Measurements from ENCODE around the gene SLC37A1.

SLC37A1 gene

GRCh38 chr21:42532466-42533181, 19.0 kb downstream of the SLC37A1 start:
- TF ChIP-seq CTCF (IDR thresholded peaks at IDR 0.05) = no peak

GRCh38 chr21:42533306-42533962, 19.8 kb downstream of the SLC37A1 start:
- no peak for TF ChIP-seq CTCF (IDR thresholded peaks at IDR 0.05)

DNA sequence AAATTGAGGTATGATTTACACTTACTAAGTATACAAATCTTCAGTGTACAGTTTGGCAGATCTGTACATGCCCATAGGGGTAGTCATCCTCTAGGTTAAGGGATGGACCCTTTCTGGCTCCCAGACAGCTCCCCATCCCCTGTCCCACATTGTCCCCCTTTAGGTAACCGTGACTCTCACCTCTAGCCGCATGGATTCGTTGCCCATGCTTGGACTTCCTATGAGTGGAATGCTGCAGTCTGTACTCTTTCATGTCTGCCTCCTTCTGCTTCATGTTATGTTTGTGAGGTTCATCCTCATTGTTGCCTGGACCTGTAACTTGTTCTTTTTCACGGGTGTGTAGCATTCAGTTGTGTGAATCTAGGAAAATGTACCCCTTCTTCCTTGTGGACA, 20.3 kb downstream of the SLC37A1 start:
- TF ChIP-seq CTCF (IDR thresholded peaks at IDR 0.05) = no peak

DNA sequence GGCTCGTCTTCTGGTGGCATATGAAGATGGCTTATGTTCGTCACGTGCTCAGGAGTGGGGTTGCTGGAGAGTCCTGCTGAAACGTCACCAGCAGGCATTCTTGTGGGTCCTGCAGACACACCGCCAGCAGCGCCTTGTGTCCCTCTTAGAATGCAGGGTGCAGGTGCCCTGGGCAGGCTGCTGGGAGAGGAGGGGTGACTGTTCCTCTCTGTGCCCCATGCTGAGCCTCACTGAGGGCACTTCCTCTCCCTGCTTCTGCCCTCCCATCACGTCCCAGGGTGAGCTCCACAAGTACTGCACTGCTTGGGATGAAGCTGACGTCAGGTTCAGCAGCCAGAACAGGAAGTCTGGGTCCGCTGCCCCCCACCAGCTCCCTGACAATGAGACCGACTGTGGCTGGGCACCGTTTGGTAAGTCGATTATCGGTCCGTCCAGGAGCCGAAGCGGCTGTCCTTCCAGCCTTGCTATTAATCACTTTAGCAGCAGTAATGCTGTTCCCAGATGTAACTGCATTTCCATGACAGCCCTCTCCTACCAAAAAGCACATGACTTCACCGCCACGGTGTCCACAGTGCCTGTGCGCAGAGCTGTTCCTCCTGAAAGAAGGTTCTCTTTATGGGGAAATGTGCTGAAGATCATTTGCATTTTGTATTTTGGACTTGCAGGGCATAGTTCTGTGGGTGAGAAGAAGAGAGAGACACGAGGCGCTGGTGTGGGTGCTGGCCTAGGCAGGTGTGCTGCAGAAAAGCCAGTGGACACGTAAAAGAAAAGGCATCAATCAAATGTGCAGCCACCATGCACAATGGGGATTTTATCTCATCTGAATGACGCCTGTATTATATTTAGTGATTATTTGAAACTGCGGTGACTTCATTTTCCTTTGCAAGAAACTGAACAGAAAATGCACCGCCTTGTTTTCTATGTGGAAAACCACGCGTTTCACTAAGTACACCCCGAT, 21.0 kb downstream of the SLC37A1 start:
- no peak for TF ChIP-seq CTCF (IDR thresholded peaks at IDR 0.05)

DNA sequence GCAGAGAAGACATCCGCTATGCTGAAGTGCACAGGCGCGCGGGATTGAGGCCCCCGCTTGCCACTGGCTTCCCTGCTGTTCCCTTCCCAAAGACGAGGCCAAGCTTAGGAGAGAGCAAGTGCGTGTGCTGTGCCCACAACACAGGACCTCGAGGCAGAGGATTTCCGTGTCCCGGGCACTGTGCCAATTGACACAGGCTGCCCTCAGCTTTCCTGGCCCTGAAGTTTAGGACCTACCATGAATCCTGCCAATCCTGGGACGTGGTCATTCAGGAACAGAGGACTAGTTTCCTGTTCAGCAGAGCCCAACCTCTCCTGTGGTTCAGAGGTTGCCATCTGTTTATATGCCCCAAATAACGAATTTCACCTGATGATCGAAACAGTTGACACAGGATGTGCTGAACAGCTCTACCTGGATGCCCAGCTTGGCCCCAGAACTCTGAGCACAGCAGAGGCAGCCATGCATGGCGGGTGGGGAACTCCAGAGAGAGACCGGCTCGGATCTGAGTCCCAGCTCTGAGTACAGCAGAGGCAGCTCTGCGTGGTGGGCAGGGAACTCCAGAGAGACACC, 22.0 kb downstream of the SLC37A1 start:
- TF ChIP-seq CTCF (IDR thresholded peaks at IDR 0.05) = no peak

DNA sequence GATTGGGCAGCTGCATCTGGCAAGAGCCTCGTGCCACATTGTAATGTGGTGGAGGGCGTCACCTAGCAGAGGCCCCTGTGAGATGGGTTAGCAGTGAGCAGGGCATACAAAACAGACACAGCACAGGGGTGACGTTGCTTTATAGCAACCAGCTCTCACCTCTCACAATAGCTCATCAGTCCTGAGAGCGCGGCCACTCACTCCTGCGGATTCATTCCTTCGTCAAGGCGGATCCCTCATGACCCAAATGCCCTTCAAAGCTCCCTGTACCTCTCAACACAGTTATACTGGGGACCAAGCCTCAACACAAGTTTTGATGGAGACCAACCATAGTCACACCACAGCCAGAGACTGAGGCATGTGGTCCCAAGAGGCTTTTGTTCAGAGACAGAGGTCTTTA, 22.9 kb downstream of the SLC37A1 start:
- no peak for TF ChIP-seq CTCF (IDR thresholded peaks at IDR 0.05)

DNA sequence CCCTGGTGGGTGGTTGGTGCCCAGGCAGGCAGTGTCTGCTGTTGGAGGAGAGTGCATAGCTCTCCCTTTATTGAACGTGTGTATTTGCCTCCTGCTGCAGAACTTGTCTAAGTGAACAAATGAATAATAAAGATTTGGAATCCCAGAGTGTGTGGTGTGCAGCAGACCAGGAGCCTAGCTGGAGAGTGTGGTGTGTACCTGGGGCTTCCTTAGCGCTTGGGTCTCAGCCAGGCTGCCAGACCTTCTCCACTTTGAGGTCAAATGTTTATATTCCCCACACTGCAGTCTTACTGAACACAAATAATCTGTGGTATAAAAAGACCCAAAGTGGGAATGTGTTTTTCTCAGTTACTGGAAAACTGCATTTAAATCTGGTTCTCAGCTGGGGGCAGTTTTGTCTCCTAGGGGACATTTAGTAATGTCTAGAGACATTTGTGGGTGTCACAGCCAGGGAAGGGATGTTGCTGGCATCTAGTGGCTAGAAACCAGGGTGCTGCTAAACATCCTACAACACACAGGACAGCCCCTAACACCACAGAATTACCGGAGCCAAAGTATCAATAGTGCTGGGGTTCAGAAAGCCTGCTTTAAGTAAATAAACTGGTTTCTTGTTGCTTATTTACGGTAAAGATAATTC, 23.6 kb downstream of the SLC37A1 start:
- no peak; the same call in 1 of the 2 replicates for TF ChIP-seq CTCF (IDR thresholded peaks at IDR 0.05)
